ACC112 (cell line): Measurements from ENCODE around the gene NSD2.

Experiments
- H2AFZ ChIP-seq: fragments of 200-600 bp; sonication (generic); one replicate; pipeline ENCODE4 v1.6.0; 2017; ENCODE audit warnings: antibody characterized with exemption, low read length; ENCODE audit not compliant: unreplicated experiment
- H3K27ac ChIP-seq: fragments of 200-600 bp; sonication (generic); 2 replicates; pipeline ENCODE4 v1.5.1; 2014; ENCODE audit warnings: low read depth, mild to moderate bottlenecking, antibody characterized with exemption, low read length, moderate library complexity
- H3K27me3 ChIP-seq: fragments of 200-600 bp; sonication (generic); 2 replicates; pipeline ENCODE4 v1.6.1; 2014; ENCODE audit warnings: mild to moderate bottlenecking, antibody characterized with exemption, low read length, moderate library complexity, mixed read lengths; ENCODE audit not compliant: insufficient read depth
- H3K36me3 ChIP-seq: fragments of 200-600 bp; sonication (generic); 2 replicates; pipeline ENCODE4 v1.6.1; 2016; ENCODE audit warnings: mild to moderate bottlenecking, antibody characterized with exemption, low read length, moderate library complexity, mixed read lengths; ENCODE audit not compliant: insufficient read depth
- H3K4me1 ChIP-seq: fragments of 200-600 bp; sonication (generic); one replicate; pipeline ENCODE4 v1.6.1; 2016; ENCODE audit warnings: low read length, mixed read lengths; ENCODE audit not compliant: insufficient read depth, unreplicated experiment, control insufficient read depth
- H3K4me3 ChIP-seq: fragments of 200-600 bp; sonication (generic); 2 replicates; pipeline ENCODE4 v1.5.1; 2014; ENCODE audit warnings: mild to moderate bottlenecking, low read depth, low read length
- H3K79me2 ChIP-seq: fragments of 200-600 bp; sonication (generic); one replicate; pipeline ENCODE4 v1.6.0; 2016; ENCODE audit warnings: low read length; ENCODE audit not compliant: control insufficient read depth, unreplicated experiment, insufficient read depth

Gene NSD2

GRCh38 chr4:1958276-1959103 lies 87.3 kb downstream of the NSD2 start:
- Histone ChIP-seq H3K27me3 (no peaks in the 10 kb centered on the region), H3K36me3 (peaks cover 32% of the 10 kb centered on the region; the same call in 1 of the 2 replicates), H3K4me3 (no peak overlapping the region), H3K79me2 (peaks cover 2% of the 10 kb centered on the region), H2AFZ (no peak overlapping the region), H3K4me1 (no peaks in the 10 kb centered on the region), H3K27ac (no peak overlapping the region)

- Histone ChIP-seq H3K27me3 (no peaks in the 10 kb centered on the region), H3K79me2 (peaks cover 2% of the 10 kb centered on the region), H3K27ac (no peak overlapping the region), H3K4me1 (no peaks in the 10 kb centered on the region), H3K36me3 (peaks cover 33% of the 10 kb centered on the region; the same call in 1 of the 2 replicates), H3K4me3 (no peak overlapping the region), H2AFZ (no peak overlapping the region)
These were observed 87.9 kb downstream of the NSD2 start for GRCh38 chr4:1959104-1959384.

- Histone ChIP-seq H3K4me1 (no peaks in the 10 kb centered on the region), H2AFZ (no peak overlapping the region), H3K27ac (no peak overlapping the region), H3K27me3 (no peaks in the 10 kb centered on the region), H3K79me2 (peaks cover 2% of the 10 kb centered on the region), H3K4me3 (no peak overlapping the region), H3K36me3 (peaks cover 33% of the 10 kb centered on the region; the same call in 1 of the 2 replicates)
These were observed 89.1 kb downstream of the NSD2 start for GRCh38 chr4:1960170-1960825.

GRCh38 chr4:1961038-1961437 lies 89.8 kb downstream of the NSD2 start:
- no peaks in the 10 kb centered on the region for H3K4me1 ChIP-seq
- H3K27me3 ChIP-seq: no peaks in the 10 kb centered on the region
- peaks cover 2% of the 10 kb centered on the region for H3K79me2 ChIP-seq
- no peak overlapping the region for H3K27ac ChIP-seq
- no peak overlapping the region for H2AFZ ChIP-seq
- no peak overlapping the region for H3K4me3 ChIP-seq
- peaks cover 33% of the 10 kb centered on the region; the same call in 1 of the 2 replicates for H3K36me3 ChIP-seq

GRCh38 chr4:1961563-1961962 lies 90.4 kb downstream of the NSD2 start:
- Histone ChIP-seq H3K27me3 (no peaks in the 10 kb centered on the region), H3K4me1 (no peaks in the 10 kb centered on the region), H3K79me2 (peaks cover 2% of the 10 kb centered on the region), H2AFZ (no peak overlapping the region), H3K36me3 (peaks cover 34% of the 10 kb centered on the region; the same call in 1 of the 2 replicates), H3K4me3 (no peak overlapping the region), H3K27ac (no peak overlapping the region)

GRCh38 chr4:1962980-1963379 lies 91.8 kb downstream of the NSD2 start:
- Histone ChIP-seq H3K4me3 (no peak overlapping the region), H3K27me3 (no peaks in the 10 kb centered on the region), H3K27ac (no peak overlapping the region), H3K36me3 (peaks cover 32% of the 10 kb centered on the region; the same call in 1 of the 2 replicates), H2AFZ (no peak overlapping the region), H3K4me1 (no peaks in the 10 kb centered on the region), H3K79me2 (peaks cover 2% of the 10 kb centered on the region)

GRCh38 chr4:1964443-1964842 lies 93.2 kb downstream of the NSD2 start:
- Histone ChIP-seq H3K36me3 (peaks cover 39% of the 10 kb centered on the region; the same call in 1 of the 2 replicates), H3K4me3 (no peak overlapping the region), H3K79me2 (peaks cover 2% of the 10 kb centered on the region), H3K4me1 (no peaks in the 10 kb centered on the region), H3K27ac (no peak overlapping the region), H3K27me3 (no peaks in the 10 kb centered on the region), H2AFZ (no peak overlapping the region)

GRCh38 chr4:1964971-1965370 lies 93.8 kb downstream of the NSD2 start:
- Histone ChIP-seq H3K27me3 (no peaks in the 10 kb centered on the region), H3K27ac (no peak overlapping the region), H3K79me2 (peaks cover 2% of the 10 kb centered on the region), H2AFZ (no peak overlapping the region), H3K4me3 (no peak overlapping the region), H3K36me3 (peaks cover 39% of the 10 kb centered on the region; the same call in 1 of the 2 replicates), H3K4me1 (no peaks in the 10 kb centered on the region)

GRCh38 chr4:1967512-1968149 lies 96.4 kb downstream of the NSD2 start:
- Histone ChIP-seq H3K27ac (no peak overlapping the region), H2AFZ (no peak overlapping the region), H3K36me3 (peaks cover 24% of the 10 kb centered on the region; the same call in 1 of the 2 replicates), H3K27me3 (no peaks in the 10 kb centered on the region), H3K4me1 (no peaks in the 10 kb centered on the region), H3K4me3 (no peak overlapping the region), H3K79me2 (no peaks in the 10 kb centered on the region)

GRCh38 chr4:1968686-1969295 lies 97.6 kb downstream of the NSD2 start:
- H3K4me3 ChIP-seq: no peak overlapping the region
- H3K27ac ChIP-seq: no peak overlapping the region
- no peaks in the 10 kb centered on the region for H3K27me3 ChIP-seq
- H2AFZ ChIP-seq: no peak overlapping the region
- H3K36me3 ChIP-seq: peaks cover 24% of the 10 kb centered on the region; the same call in 1 of the 2 replicates
- no peaks in the 10 kb centered on the region for H3K79me2 ChIP-seq
- no peaks in the 10 kb centered on the region for H3K4me1 ChIP-seq
